HG03095 (cell line): ENCODE measurements around the gene GRAMD1B.

Experiments
- ATAC-seq: cut with Tn5 transposase; IDR thresholded peaks from one replicate; pipeline ENCODE4 v1.9.1; 2021; ENCODE audit warnings: moderate library complexity; ENCODE audit not compliant: unreplicated experiment

Gene GRAMD1B

DNA sequence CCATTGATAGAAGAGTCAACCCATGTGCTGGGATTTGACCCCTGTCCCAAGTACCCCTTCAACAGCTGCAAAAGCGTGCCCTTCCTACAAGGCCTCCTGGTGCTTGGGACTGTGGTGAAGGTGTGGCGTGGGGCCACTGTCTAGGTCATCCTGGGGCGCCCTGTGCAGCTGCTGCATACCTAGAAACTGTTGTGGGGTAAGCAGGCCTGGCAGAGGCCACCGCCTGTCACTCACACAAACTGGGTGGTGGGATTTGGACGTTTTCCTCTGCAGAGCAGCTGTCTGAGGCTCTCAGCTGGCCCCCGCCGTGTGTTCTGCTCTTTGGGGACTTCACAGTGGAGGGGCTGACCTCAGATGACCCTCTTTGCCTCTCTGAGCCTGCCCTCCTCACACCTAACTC is 154.7 kb downstream of the GRAMD1B start:
- no peak for ATAC-seq

DNA sequence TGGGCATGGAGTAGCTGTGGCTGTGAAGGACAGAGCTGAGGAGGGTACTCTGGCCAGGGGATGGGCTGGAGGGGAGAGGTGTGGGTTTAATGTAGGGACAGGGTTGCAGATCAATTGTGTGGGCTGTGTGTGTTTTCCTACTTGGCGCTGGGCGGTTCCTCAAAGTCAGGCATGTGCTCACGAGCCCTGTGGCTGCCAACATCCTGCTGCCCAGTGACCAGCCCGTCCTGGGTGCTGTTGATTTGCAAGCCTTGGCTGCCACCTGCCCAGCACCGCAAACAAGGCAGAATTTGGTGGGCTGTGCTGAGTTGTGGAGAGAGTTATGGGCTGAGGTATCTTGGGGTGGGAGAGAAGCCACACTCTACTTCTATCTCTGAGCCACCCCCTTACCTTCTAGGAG is 155.1 kb downstream of the GRAMD1B start:
- ATAC-seq = no peak

DNA sequence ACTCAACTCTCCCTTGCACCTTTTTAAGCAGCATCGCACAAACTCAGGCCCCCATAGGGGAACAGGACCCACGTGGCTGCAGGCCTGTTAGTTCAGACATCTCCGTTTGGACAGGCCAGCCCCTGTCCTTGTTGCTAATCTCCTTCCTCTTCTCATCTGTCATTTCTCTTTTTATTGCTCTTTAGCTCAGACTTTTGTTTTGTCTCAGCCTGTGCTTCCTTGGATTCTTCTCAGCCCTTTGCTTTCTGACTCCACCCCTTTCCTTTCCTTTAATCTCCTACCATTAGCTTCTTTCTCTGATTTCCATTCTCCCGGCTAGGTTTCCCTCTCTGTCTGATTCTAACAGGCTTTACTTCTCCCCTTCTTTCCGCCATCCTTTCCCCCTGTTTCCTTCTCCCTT is 155.6 kb downstream of the GRAMD1B start:
- no peak for ATAC-seq

DNA sequence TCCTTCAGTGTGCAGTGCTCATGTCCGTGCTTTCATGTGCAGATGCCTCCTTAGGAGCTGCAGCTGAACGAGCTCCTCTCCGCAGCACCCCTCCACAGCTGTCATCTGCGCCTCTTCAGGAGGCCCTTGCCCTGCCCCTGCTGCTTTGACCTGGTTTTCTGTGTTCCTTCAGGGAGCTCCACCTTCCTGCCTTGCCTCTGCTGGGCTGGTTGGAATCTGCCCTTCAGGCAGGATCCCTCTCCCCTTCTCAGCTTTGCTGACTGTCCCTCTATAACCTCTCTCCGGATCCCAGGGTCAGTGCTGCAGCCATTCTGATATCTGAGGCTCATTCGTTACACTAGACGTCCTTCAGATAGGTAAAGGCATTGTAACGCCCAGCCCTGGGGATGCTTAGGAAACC is 156.5 kb downstream of the GRAMD1B start:
- no peak for ATAC-seq

DNA sequence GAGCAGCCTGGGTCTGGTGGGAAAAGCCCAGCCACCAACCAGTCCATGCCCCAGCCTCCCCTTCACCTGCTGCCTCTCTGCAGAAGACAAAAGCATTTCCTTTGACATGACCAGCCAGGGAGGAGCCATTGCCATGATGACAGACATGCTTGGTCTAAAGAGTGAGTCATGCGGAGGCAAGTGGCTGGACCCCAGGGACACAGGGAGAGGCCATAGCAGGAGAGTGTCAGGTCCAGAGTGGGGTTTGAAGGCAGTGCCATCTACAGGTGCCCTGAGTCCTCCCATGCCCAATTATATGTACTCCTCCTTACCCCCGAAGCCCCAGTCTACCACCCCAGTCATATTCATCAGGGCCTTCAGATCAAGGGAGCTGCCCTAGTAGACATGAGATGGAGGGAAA is 157.0 kb downstream of the GRAMD1B start:
- ATAC-seq = no peak

DNA sequence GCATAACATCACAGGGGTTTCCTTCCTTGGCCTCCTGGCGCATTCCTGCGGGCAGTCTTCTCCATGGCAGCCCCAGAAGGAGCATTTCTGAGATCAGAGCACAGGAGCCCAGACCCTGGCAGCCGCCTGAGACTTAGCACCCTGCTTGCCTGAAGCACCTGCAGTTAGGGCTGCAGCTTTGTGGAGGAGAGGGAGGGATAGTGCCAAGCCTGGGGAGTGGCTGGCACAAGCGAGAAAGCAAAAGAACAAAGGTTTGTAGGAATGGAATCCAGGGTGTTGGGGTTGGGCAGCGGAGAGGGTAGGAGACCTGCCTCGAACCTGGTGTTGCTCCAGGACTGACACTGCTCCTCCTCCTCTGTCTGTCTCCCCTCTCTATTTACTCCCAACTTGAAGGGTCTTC is 157.5 kb downstream of the GRAMD1B start:
- ATAC-seq = no peak

DNA sequence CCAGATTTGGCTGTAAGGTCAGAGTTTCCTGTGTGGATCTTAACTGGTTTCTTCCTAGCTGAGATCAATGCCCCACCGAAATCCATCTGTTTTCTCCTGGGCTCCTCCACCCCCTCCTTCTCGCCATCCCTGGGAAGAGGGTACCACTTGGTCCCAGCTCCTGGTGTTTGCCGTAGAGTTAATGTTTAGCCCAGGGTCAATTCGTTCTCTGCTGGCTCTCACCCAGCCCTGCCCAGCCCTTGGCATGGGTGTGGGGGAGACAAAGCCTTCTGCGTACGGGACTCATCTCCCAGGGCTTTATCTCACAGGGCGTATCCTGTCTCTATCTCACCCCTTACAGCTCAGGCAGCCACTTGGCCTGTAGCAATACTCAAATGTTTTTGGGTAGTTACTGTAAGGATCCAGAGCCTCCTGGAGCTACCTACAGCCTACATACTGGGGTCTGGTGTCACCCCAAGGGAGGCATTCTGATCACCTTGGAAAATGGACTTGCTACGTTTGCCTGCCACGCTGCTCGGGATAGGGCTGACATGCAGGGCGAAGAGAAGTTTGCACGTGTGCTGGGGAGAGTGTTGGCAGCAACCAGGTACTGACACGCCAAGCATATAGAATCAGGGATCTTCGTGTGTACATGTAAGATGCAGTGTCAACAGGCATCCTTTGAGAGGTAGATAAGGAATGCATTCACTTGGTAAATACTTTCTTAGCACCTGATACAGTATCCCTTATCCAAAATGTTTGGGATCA is 158.2 kb downstream of the GRAMD1B start:
- no peak for ATAC-seq

DNA sequence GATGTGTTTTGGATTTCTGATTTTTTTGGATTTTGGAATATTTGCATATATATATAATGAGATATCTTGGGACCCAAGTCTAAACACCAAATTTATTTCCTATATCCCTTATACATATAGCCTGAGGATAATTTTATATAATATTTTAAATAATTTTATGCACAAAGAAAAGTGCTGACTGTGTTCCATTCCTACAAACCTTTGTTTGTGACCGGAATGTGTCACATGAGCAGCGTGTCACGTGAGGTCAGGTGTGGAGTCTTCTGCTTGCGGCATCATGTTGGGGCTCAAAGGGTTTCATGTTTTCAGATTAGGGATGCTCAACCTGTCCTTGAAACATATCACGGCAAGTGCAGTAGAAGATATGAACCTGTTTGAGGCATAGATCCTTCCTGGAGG is 158.8 kb downstream of the GRAMD1B start:
- no peak for ATAC-seq

DNA sequence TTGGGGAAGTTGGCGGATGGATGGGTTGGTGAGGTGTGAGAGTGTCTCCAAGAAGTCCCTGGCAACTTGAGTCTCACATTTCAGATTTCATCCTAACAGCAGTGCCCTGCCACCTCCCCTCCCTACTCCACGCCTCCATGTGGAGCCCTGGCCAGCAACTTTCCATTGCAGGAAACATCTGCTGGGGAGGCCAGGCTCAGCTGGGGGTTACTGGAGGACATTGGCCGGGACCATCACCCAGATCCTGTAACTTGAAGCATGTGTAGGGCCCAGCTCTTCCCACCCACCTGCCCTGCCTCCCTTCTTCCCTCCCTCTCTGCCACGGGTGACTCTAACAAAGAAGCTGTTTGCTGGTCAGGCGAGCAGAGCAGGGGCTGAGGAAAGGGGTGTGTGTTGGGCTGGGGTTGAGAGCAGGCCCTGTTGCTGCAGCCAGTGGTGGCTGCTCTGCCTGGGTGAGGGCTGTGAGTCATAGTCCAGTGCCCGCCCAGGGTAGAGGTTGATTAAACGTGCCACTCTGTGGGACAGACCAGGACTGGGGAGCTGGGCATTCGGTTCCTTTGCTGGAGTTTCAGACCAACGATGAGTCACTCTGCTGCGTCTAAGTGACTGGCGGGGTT is 160.3 kb downstream of the GRAMD1B start:
- no peak for ATAC-seq

DNA sequence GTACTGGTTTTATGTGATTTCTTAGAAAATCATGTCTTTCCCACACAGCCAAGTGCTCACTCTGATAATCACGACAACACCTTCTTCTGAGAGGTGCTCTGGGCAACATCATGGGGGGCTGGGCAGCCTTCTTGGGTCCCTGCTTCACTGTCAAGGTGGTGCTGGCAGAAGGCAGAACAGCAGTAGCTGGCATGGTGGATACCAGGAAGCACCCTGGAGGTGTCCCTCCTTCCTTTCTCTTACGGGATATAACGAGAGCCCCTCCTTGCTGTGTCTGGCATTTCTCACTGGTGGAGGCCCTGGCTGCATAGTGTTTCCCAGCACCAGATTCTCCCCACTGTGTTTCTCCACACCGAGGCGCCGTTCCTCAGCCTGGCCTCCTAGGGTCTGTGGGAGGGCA is 163.5 kb downstream of the GRAMD1B start:
- no peak for ATAC-seq

DNA sequence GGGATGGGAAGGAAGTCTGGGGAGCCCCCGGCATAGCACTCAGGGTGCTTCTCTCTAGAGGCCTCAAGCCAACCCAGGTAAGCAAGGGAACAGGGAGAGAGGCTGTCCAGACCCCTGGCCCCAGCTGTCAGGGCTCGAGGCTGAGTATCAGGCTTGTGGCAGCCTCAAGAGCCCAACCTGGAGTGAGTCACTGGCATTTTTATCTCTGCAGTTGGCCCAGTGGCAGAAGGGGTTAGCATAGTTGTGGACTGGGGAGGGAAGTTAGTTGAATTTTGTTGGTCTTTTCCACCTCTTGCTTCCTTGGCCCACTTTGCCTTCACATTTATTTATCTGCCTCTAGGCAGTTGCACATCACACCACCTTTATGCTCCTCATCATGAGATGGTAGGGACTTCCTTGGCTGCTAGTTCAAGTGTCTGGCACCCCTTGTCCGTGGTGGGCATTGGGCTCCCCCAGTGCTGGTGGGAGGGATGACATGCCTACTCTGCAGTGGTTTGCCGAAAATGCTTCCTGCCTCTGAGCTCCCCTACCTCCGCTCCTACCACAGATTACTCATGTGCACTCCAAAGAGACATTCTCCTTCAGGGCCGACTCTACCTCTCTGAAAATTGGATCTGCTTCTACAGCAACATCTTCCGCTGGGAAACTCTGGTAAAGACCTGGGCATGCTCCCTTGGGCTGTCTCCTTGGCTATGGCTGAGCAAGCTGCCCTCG is 164.3 kb downstream of the GRAMD1B start:
- ATAC-seq = no peak

DNA sequence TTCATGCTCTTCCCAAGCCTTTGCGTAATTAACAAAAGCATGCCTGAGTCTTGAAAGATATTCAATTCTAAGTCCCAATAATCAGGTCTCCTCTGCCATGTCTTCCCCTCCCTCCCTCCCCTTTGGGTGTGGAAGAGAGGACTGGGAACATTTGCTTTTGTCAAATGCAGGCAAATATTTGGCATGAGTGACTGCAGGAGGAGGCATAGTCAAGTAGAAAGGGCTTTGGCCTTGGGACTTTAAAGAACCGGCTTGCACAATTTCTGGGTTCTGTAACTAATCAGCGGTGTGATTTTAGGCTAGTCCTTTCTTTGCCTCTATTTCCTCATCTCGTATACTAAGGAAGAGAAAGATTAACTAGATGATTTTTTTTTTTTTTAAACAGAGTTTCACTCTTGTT is 164.9 kb downstream of the GRAMD1B start:
- no peak for ATAC-seq

DNA sequence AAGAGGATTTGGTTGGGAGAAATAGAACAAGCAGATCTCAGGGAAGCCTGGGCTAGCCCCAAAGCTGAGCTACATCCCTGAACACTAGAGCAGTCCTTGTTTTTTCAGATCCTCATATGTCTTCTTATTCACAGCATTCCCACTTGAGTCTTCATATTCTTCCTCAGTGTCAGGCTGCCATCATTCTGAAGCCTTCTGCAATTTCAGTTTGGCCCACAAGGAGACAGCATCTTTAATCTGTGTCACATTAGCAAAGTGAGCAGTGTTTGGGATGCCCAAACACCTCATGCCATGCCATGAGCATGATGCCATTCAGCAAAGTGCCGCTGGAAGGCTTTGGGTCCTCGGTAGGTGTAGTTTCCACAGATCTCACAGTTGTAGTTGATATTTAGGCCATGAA is 167.8 kb downstream of the GRAMD1B start:
- no peak for ATAC-seq

DNA sequence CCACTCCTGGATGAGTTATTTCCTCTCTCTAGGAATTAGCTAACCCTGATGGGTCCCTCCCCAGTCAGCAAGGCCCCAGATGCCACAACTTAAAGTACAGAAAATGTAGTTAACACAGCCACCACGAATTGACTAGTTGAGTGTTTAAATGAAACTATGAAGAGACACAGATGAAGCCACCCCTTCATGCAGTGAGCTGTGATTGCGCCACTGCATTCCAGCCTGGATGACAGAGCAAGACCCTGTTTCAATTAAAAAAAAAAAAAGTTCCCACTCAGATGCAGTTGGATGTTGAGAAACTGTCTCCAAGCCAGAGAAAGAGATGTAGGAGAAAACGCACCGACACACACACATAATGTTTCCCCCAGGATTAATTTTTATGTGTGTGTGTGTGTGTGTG is 171.1 kb downstream of the GRAMD1B start:
- ATAC-seq = no peak

DNA sequence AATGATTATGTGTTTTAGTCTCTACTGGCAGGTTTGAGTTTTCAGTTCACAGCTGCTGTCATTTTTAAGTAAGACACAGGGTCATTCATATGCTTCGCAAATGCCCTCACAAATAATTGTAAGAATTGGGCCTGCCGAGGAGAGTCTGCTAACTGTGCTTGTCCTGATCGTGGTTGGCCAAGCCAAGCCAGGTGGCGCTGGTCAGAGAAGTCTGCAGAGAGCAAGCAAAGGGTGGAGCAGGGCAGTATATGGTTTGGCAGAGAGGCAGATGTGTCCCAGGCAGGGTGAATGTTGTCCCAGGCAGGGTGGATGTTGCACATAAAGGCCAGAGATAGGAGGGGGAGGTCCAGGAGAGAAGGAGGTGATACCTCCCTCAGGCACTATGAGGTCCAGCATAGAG is 171.7 kb downstream of the GRAMD1B start:
- ATAC-seq = no peak

DNA sequence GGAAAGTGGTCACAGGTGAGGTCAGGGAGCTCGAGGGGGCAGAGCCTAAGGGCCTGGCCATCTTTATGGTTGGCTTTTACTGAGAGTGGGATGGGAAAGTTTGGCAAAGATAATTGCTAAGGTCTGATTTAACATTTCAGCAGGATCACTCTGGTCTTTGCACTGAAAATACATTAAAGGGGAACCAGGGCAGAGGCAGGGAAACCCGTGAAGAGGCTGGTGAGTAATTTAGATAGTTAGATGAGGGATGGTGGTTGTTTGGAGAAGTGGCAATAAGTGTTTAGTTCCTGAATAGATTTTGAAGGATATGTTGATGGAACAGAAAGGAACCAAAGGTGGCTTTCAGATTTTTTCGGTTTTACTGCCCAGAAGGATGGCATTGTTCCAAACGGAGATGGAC is 173.6 kb downstream of the GRAMD1B start:
- ATAC-seq = no peak

DNA sequence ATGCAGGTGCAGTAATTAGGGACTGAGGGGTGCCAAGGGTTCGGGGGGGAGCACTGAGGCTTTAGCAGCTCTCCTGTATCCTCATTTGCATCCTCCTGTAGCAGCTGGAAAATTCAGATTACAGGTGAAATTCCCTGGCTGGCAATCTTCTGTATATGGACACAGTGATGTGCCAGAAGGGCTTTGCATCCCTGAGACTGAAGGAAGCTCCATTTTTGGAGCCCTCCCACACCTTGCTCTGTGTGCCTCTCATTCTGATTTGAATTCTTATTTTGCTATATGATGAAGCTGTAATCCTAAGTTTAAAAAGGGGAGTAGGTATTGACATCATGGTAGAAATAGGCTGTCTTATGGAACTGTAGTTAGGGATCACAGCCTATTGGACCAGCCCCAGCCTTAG is 177.7 kb downstream of the GRAMD1B start:
- ATAC-seq = no peak

DNA sequence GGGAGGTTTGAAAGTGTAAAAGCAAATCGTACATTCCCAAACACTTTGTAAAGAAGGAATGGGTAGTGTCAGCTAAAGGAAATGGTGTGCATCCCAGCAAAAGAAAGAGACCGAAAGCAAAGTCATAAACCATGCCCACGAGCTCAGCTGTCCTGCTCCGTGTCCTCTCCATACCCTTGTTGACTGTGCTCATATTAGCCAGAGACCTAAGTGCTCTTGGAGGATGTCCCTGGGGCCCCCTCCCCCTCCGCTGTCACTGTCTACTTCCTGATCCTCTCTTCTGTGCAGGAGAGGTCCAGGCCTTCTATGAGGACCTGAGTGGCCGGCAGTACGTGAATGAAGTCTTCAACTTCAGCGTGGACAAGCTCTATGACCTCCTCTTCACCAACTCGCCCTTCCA is 178.3 kb downstream of the GRAMD1B start:
- ATAC-seq = no peak

DNA sequence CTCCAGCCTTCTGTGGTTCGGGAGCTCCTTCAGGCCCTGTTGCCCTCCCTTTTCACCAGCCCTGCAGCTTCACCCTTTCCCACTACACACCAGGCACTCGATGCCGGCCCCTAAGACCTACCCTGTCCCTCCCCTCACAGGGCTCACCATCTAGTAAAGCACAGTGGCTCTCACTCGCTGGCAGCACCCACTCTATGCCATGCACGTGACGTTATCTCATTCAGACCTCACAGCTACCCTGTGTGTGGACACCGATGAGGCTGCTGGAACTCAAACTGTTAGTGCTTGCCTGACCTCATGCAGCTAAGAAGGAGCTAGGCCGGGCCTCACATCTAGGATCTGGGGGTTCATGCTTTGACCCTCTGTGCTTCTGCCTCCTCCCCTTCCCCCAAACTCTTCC is 178.9 kb downstream of the GRAMD1B start:
- no peak for ATAC-seq

DNA sequence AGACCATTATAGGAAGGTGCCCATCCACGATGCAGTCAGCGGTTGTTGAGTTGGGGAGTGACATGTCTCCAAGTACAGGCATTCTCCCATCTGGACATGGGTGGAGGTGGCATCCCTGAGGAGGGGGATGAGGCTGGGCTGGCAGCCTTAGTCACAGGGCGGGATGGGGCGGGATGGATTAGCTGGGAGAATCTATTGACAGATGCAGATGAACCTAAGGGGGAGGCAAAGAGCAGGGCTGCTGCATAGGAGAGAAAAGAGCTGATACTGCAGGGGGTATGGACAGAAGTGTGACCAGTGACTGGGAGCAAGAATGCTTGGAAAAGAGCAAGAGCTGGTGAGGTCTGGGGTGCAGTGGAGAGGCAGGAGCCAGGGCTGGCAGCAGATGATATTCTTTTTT is 181.6 kb downstream of the GRAMD1B start:
- ATAC-seq = no peak

DNA sequence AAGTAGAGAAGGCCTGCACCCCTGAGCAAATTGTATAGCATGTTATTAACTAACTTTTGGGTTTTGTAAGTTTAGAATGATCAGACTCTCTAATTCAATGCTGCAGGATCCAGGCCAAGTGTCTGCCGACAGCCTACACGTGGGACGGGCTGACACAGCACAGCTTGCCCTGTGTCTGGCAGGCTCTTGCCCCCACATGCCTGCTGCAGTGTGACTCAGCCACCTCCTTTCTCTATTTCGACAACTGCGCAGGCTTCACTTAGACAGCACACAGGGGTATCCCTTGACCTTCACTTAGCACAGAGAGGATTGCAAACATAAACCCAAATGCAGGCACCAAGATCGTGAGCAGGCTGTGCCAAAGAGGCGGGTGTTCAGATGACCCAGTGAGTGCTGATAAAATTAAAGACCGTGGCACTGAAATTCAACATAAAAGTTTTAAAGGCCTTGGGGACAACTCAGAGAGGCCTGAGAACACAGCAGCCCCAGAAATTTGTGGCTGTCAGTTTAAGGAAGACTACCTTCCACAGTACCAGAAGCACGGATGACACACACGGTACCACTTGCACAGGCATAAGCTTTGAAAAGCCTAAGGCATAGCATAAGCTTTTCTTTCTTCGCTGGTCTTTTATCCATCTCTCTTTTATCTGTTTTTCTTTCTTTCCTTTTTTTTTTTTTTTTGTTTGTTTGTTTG is 186.6 kb downstream of the GRAMD1B start:
- no peak for ATAC-seq

DNA sequence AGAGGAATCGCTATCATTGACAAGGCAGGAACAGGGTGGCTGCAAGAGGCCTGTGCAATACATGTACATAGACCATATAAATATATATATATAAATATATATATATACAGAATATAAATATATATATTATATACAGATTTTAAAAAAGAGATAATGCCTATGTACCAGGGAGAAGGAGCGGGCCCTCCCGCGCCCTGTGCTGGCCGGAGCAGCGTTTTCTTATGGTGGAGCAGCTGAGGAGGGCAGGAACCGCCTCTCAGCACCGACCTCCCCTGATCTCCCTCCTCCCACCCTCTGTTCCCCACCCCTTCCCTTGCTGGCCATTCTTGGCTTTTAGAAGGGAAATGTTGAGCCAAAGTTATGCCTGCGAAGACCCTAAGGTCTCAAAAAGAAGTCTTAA is 192.5 kb downstream of the GRAMD1B start:
- no peak for ATAC-seq
